B cell (primary cell): ENCODE results near the gene STARD9. TPM values are rescaled to one million over a fixed set of nuclear protein-coding genes. Genes with fewer than 3 reads are reported as not detected.

Source experiments
- ATAC-seq: fragments of 200-7000 bp; cut with Tn5 transposase; one replicate; pipeline ENCODE4 v1.10.0; 2021; ENCODE audit warnings: low read depth, mild to moderate bottlenecking, moderate number of reproducible peaks, moderate library complexity
- CTCF ChIA-PET: fragments of 350-600 bp; sonication (Branson Sonifier 250); formaldehyde crosslinking; loops from one replicate; lab custom pipeline; 2021; ENCODE audit warnings: antibody characterized with exemption, inconsistent platforms; lab: Charles Lee
- POLR2A ChIA-PET: fragments of 350-600 bp; sonication (Branson Sonifier 250); formaldehyde crosslinking; loops from one replicate; lab custom pipeline; 2021; ENCODE audit warnings: antibody characterized with exemption; lab: Charles Lee
- DNase-seq: peaks from one replicate; pipeline ENCODE4 v3.0.0; 2013
- H2AFZ ChIP-seq: 2 replicates; pipeline ENCODE4 v1.6.1; 2012; ENCODE audit warnings: mild to moderate bottlenecking, low read depth, low read length; ENCODE audit not compliant: insufficient read depth, poor library complexity, severe bottlenecking
- H3K27ac ChIP-seq, 2 donors: 1 replicate in 1 of 2; 2 replicates in 1 of 2; pipeline ENCODE4 v1.5.1; 2012 to 2013; ENCODE audit warnings: low read length in 2 of 2, mild to moderate bottlenecking in 2 of 2, moderate library complexity in 1 of 2
- H3K27me3 ChIP-seq, 4 experiments: fragments of 200-600 bp in 1 of 4; sonication (generic) in 1 of 4; replicated peaks in 1 of 4; 1 replicate in 2 of 4; 2 replicates in 2 of 4; pipeline versions ENCODE4 v1.6.1 to v1.7.0; 2013 to 2016; ENCODE audit warnings: low read length in 3 of 4, mild to moderate bottlenecking in 2 of 4, mixed read lengths in 1 of 4, moderate library complexity in 1 of 4; ENCODE audit not compliant: insufficient read depth in 4 of 4, control insufficient read depth in 3 of 4; ENCODE audit errors: control extremely low read depth in 1 of 4
- H3K36me3 ChIP-seq, 2 experiments: replicated peaks in 1 of 2; 1 replicate in 1 of 2; 2 replicates in 1 of 2; pipeline versions ENCODE4 v1.6.1 to v1.7.1; 2013; ENCODE audit warnings: low read length in 1 of 2; ENCODE audit not compliant: insufficient read depth in 2 of 2, control insufficient read depth in 1 of 2; ENCODE audit errors: control extremely low read depth in 1 of 2, extremely low read depth in 1 of 2
- H3K4me1 ChIP-seq, 2 donors: fragments of 200-600 bp in 1 of 2; sonication (generic) in 1 of 2; 1 replicate in 1 of 2; 2 replicates in 1 of 2; pipeline versions ENCODE4 v1.5.1 to v1.6.1; 2013 to 2017; ENCODE audit warnings: low read length in 2 of 2; ENCODE audit not compliant: control insufficient read depth in 2 of 2, insufficient read depth in 2 of 2
- H3K4me2 ChIP-seq: replicated peaks from 2 replicates; pipeline ENCODE3; 2012; ENCODE audit warnings: mild to moderate bottlenecking, low read depth, low read length; ENCODE audit not compliant: poor library complexity, severe bottlenecking
- H3K4me3 ChIP-seq, 5 experiments: fragments of 200-600 bp in 1 of 5; sonication (generic) in 1 of 5; 1 replicate in 3 of 5; 2 replicates in 2 of 5; pipeline versions ENCODE4 v1.5.1 to v1.7.0; 2011 to 2016; ENCODE audit warnings: low read length in 4 of 5, mild to moderate bottlenecking in 4 of 5, low read depth in 2 of 5, control low read depth in 1 of 5, moderate library complexity in 1 of 5; ENCODE audit not compliant: insufficient read depth in 1 of 5; ENCODE audit errors: control extremely low read depth in 1 of 5, extremely low read depth in 1 of 5
- H3K79me2 ChIP-seq: fragments of 200-600 bp; sonication (generic); one replicate; pipeline ENCODE4 v1.6.0; 2016; ENCODE audit warnings: low read length; ENCODE audit not compliant: control insufficient read depth, insufficient read depth
- H3K9ac ChIP-seq: fragments of 200-600 bp; sonication (generic); 2 replicates; pipeline ENCODE4 v1.6.1; 2017; ENCODE audit warnings: mild to moderate bottlenecking, low read length, moderate library complexity
- H3K9me3 ChIP-seq, 3 donors: one replicate each; pipeline versions ENCODE4 v1.6.1 to v1.7.1; 2013; ENCODE audit warnings: low read length in 2 of 3; ENCODE audit not compliant: control insufficient read depth in 2 of 3, insufficient read depth in 1 of 3; ENCODE audit errors: control extremely low read depth in 1 of 3
- H4K20me1 ChIP-seq: 2 replicates; pipeline ENCODE4 v1.6.0; 2012; ENCODE audit warnings: mild to moderate bottlenecking, low read length; ENCODE audit not compliant: insufficient read depth, control insufficient read depth, poor library complexity, severe bottlenecking
- H3K27ac Mint-ChIP-seq: one replicate; pipeline ENCODE4 v1.8.0; 2021; ENCODE audit warnings: mixed read lengths
- H3K27me3 Mint-ChIP-seq: one replicate; pipeline ENCODE4 v1.8.0; 2021; ENCODE audit warnings: mixed read lengths
- H3K4me1 Mint-ChIP-seq: one replicate; pipeline ENCODE4 v1.8.0; 2021; ENCODE audit warnings: mixed read lengths
- H3K4me3 Mint-ChIP-seq: one replicate; pipeline ENCODE4 v1.8.0; 2021; ENCODE audit warnings: mixed read lengths
- H3K9me3 Mint-ChIP-seq: one replicate; pipeline ENCODE4 v1.8.0; 2022; ENCODE audit warnings: mixed read lengths; ENCODE audit not compliant: insufficient read depth
- EZH2 ChIP-seq: IDR thresholded peaks from 2 replicates; pipeline ENCODE4 v1.6.1; 2012; ENCODE audit warnings: borderline replicate concordance, low read depth, mild to moderate bottlenecking, moderate library complexity, low read length; ENCODE audit not compliant: insufficient read depth, poor library complexity, severe bottlenecking
- WGBS: methylation state at CpG from one replicate; pipeline ENCODE4 v1.1.5; 2013; ENCODE audit warnings: missing lambda C conversion rate; ENCODE audit not compliant: insufficient coverage; 5-methylcytosine and 5-hydroxymethylcytosine counted together
- intact Hi-C: fragments of 100-400 bp; cut with micrococcal nuclease; formaldehyde crosslinking; loops from one replicate; pipeline ENCODE4 v1.10.0; 2022
- polyA plus RNA-seq: library from polyadenylated mRNA; depleted of rRNA; stranded (reverse); fragments of >200 nt; gene quantifications from 2 replicates; pipeline ENCODE4 v1.2.3, GENCODE V29; 2012
- total RNA-seq, 2 donors: library from RNA; stranded (reverse); fragments of 120-200 nt in 1 of 2; gene quantifications; 1 replicate in 1 of 2; 2 replicates in 1 of 2; pipeline versions ENCODE4 v1.2.3 to v1.2.4, GENCODE V29; 2013 to 2022
- TF ChIP-seq, protein P1 (sequence below): fragments of 200-600 bp; IDR thresholded peaks from one replicate; pipeline ENCODE4 v1.8.0; 2022; ENCODE audit warnings: antibody characterized with exemption, mild to moderate bottlenecking

Gene STARD9
- total and polyA plus RNA-seq, 2 donors (not counting 1 experiment from before 2014, with no cell fraction given) = 5.0 to 23.1 TPM

- H4K20me1 ChIP-seq = no peaks in the 10 kb centered on the region
- ATAC-seq (no peak), DNase-seq (peak; percentile 22)
- peak overlapping the region; percentile 89 for H2AFZ ChIP-seq
- no peak for TF ChIP-seq EZH2
- peaks cover 16% of the 10 kb centered on the region for H3K79me2 ChIP-seq
- H3K9me3 ChIP-seq = no peaks in the 10 kb centered on the region
- H3K27me3 ChIP-seq = no peaks in the 10 kb centered on the region
- peaks cover 9 to 18% of the 10 kb centered on the region in 2 donors for H3K4me1 ChIP-seq
- peak overlapping the region; percentile 76 for H3K4me3 Mint-ChIP-seq
- peak overlapping the region; percentile 87 for H3K4me2 ChIP-seq
- H3K27ac Mint-ChIP-seq = peak overlapping the region; percentile 56
- H3K9me3 Mint-ChIP-seq = no peaks in the 10 kb centered on the region
- peak overlapping the region in 4 of 5 experiments; percentile 19 to 80 (median 66) for H3K4me3 ChIP-seq
- H3K27me3 Mint-ChIP-seq = no peaks in the 10 kb centered on the region
- ChIA-PET CTCF (interaction anchor here (1.3 to 2.7 kb wide), 2 partner anchors 191 to 192 kb away, joined by 3 to 13 read pairs; no protein-coding TSS in a partner anchor), POLR2A (no interaction called here)
- H3K36me3 ChIP-seq = peaks cover 3 to 35% of the 10 kb centered on the region in 2 experiments
- WGBS = 94% methylated on average over 12 of the region's 19 CpGs
- peaks cover 12% of the 10 kb centered on the region for H3K4me1 Mint-ChIP-seq
- intact Hi-C loops = loop anchor here (2.0 to 10.0 kb wide), 2 partner anchors 161 to 759 kb away; partner anchors contain the start of genes STARD9 and TP53BP1
- H3K27ac ChIP-seq = no peak overlapping the region
- peak overlapping the region; percentile 95 for H3K9ac ChIP-seq
Observed at GRCh38 chr15:42735382-42736165, 160.2 kb downstream of the STARD9 start.

DNA sequence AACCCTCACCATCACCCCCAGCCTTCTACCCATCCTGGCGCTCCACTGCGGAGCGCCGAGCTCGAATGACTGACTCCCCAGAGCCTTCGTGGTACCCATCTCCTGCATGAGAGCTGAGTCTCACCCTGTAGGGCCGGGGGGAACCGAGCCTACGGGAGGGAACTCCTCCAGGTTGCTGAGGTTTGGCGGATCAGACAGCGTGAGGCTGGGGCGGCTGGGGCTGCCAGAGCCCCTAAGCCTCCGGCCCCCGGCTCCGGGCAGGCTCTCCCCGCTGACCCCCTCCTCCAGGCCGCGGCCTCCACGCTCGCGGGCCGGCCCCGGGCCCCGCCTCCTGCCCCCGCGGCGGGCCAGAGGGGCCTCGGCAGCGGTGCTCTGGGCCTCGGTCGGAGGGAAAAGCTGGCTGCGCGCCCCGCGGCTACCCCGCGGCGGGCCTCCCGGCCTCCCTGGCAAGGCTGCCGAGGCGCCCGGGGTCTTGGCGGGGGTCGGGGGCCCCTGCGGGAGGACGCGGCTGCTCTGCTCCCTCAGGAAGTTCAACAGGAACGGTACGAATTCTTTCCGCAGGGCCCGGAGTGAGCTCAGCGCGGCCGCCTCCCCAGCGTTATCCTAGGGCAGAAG is 160.9 kb downstream of the STARD9 start:
- Histone ChIP-seq H3K9ac (peak overlapping the region; percentile 95), H2AFZ (peak overlapping the region; percentile 89), H3K4me3 (peak overlapping the region; percentile 38 to 80 (median 66)), H4K20me1 (no peaks in the 10 kb centered on the region), H3K27me3 (no peaks in the 10 kb centered on the region), H3K9me3 (no peaks in the 10 kb centered on the region), H3K79me2 (peaks cover 16% of the 10 kb centered on the region), H3K4me1 (peaks cover 9 to 18% of the 10 kb centered on the region in 2 donors), H3K27ac (peak overlapping the region in 1 of 2 donors; percentile 86), H3K4me2 (peak overlapping the region; percentile 87), H3K36me3 (peaks cover 3 to 28% of the 10 kb centered on the region in 2 experiments)
- ATAC-seq (no peak), DNase-seq (no peak)
- Mint-ChIP-seq H3K27ac (peak overlapping the region; percentile 56), H3K4me3 (peak overlapping the region; percentile 84), H3K4me1 (peaks cover 12% of the 10 kb centered on the region), H3K27me3 (no peaks in the 10 kb centered on the region), H3K9me3 (no peaks in the 10 kb centered on the region)
- 3% methylated on average over 55 of the region's 55 CpGs for WGBS
- no peak for TF ChIP-seq EZH2
- TF ChIP-seq, protein P1, sequence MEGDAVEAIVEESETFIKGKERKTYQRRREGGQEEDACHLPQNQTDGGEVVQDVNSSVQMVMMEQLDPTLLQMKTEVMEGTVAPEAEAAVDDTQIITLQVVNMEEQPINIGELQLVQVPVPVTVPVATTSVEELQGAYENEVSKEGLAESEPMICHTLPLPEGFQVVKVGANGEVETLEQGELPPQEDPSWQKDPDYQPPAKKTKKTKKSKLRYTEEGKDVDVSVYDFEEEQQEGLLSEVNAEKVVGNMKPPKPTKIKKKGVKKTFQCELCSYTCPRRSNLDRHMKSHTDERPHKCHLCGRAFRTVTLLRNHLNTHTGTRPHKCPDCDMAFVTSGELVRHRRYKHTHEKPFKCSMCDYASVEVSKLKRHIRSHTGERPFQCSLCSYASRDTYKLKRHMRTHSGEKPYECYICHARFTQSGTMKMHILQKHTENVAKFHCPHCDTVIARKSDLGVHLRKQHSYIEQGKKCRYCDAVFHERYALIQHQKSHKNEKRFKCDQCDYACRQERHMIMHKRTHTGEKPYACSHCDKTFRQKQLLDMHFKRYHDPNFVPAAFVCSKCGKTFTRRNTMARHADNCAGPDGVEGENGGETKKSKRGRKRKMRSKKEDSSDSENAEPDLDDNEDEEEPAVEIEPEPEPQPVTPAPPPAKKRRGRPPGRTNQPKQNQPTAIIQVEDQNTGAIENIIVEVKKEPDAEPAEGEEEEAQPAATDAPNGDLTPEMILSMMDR = no peak
- intact Hi-C loops = loop anchor here (2.0 to 10.0 kb wide), 2 partner anchors 161 to 759 kb away; partner anchors contain the start of genes STARD9 and TP53BP1
- ChIA-PET CTCF (no interaction called here), POLR2A (no interaction called here)
